H1 (cell line): ENCODE data around the gene CBARP. TPM values are rescaled to one million over a fixed set of nuclear protein-coding genes. Genes with fewer than 3 reads are reported as not detected.
A peak's percentile ranks its signal among the peaks of the same experiment; 100 is the strongest.

Experiments used
- CTCF ChIA-PET: fragments of 300-600 bp; sonication (Branson Sonifier 250); formaldehyde crosslinking; loops from one replicate; lab custom pipeline; 2021; ENCODE audit not compliant: partially characterized antibody; lab: Charles Lee
- POLR2A ChIA-PET: fragments of 300-600 bp; sonication (Branson Sonifier 250); formaldehyde crosslinking; loops from one replicate; lab custom pipeline; 2021; ENCODE audit warnings: inconsistent platforms; ENCODE audit not compliant: partially characterized antibody; lab: Charles Lee
- DNase-seq, 2 experiments: peaks; one replicate each; pipeline versions ENCODE4 v3.0.0 to v3.0.0-alpha.2; 2010 to 2022; ENCODE audit warnings: low spot score in 2 of 2, low read depth in 1 of 2, mixed read lengths in 1 of 2
- FAIRE-seq: peaks from 2 replicates; lab custom pipeline; 2011; peaks lifted over from hg19 to GRCh38; lab: Jason Lieb, UNC
- H2AFZ ChIP-seq: 2 replicates; pipeline ENCODE4 v1.8.1; 2012; ENCODE audit warnings: low read length, inconsistent platforms
- H2AK5ac ChIP-seq: 2 replicates; pipeline ENCODE4 v1.6.1; 2013; ENCODE audit warnings: low read depth, low read length
- H2BK120ac ChIP-seq: replicated peaks from 2 replicates; pipeline ENCODE3; 2013; ENCODE audit warnings: low read depth, low read length, inconsistent platforms
- H2BK12ac ChIP-seq: 2 replicates; pipeline ENCODE4 v1.6.1; 2013; ENCODE audit warnings: low read depth, low read length
- H2BK15ac ChIP-seq: 2 replicates; pipeline ENCODE4 v1.6.1; 2013; ENCODE audit warnings: low read length
- H2BK20ac ChIP-seq: 2 replicates; pipeline ENCODE4 v1.6.1; 2013; ENCODE audit warnings: low read length
- H2BK5ac ChIP-seq: 2 replicates; pipeline ENCODE4 v1.6.1; 2013; ENCODE audit warnings: low read depth, low read length
- H3K14ac ChIP-seq: 2 replicates; pipeline ENCODE4 v1.6.1; 2013; ENCODE audit warnings: inconsistent platforms; ENCODE audit not compliant: insufficient read length
- H3K18ac ChIP-seq: 2 replicates; pipeline ENCODE4 v1.6.1; 2013; ENCODE audit warnings: low read length; ENCODE audit errors: extremely low read depth
- H3K23ac ChIP-seq: 2 replicates; pipeline ENCODE4 v1.6.1; 2013; ENCODE audit warnings: inconsistent platforms; ENCODE audit not compliant: insufficient read length
- H3K23me2 ChIP-seq: 2 replicates; pipeline ENCODE4 v1.6.1; 2013; ENCODE audit warnings: low read depth, low read length
- H3K27ac ChIP-seq: 2 replicates; pipeline ENCODE4 v1.6.1; 2011; ENCODE audit warnings: low read depth, low read length, inconsistent platforms
- H3K27me3 ChIP-seq, 4 experiments: replicated peaks in 1 of 4; 1 replicate in 1 of 4; 2 replicates in 3 of 4; pipeline versions ENCODE4 v1.6.1 to v1.8.1; 2011 to 2013; ENCODE audit warnings: low read length in 3 of 4, mild to moderate bottlenecking in 3 of 4, inconsistent platforms in 2 of 4, mixed read lengths in 2 of 4, moderate library complexity in 1 of 4; ENCODE audit not compliant: control insufficient read depth in 3 of 4, insufficient read depth in 3 of 4; ENCODE audit errors: extremely low read depth in 1 of 4
- H3K36me3 ChIP-seq, 4 experiments: 2 replicates each; pipeline versions ENCODE4 v1.6.1 to v1.8.1; 2011 to 2013; ENCODE audit warnings: mild to moderate bottlenecking in 4 of 4, low read length in 3 of 4, moderate library complexity in 2 of 4, control low read depth in 1 of 4, inconsistent platforms in 1 of 4; ENCODE audit not compliant: insufficient read depth in 4 of 4, control insufficient read depth in 2 of 4
- H3K4ac ChIP-seq: replicated peaks from 2 replicates; pipeline ENCODE3; 2013; ENCODE audit warnings: low read length, low read depth, mixed read lengths, inconsistent platforms; ENCODE audit not compliant: insufficient read length
- H3K4me1 ChIP-seq, 4 experiments: replicated peaks in 1 of 4; 1 replicate in 1 of 4; 2 replicates in 3 of 4; pipeline versions ENCODE4 v1.6.1 to v1.8.1; 2011 to 2013; ENCODE audit warnings: low read length in 3 of 4, inconsistent platforms in 2 of 4, mixed read lengths in 1 of 4; ENCODE audit not compliant: insufficient read depth in 4 of 4, control insufficient read depth in 3 of 4
- H3K4me2 ChIP-seq, 2 experiments: 2 replicates each; pipeline versions ENCODE4 v1.6.1 to v1.8.1; 2011 to 2013; ENCODE audit warnings: low read depth in 2 of 2, low read length in 2 of 2, control low read depth in 1 of 2, inconsistent platforms in 1 of 2, mild to moderate bottlenecking in 1 of 2; ENCODE audit not compliant: insufficient read depth in 1 of 2
- H3K4me3 ChIP-seq, 4 experiments: fragments of 200-600, 300-600 bp in 1 of 4; sonication (generic), shearing (Covaris generic), sonication (Bioruptor Twin) in 1 of 4; 2 replicates each; pipeline versions ENCODE4 v1.5.1 to v1.8.1; 2011 to 2016; ENCODE audit warnings: low read length in 4 of 4, low read depth in 3 of 4, control low read depth in 2 of 4, inconsistent platforms in 2 of 4, mild to moderate bottlenecking in 2 of 4, mixed read lengths in 1 of 4, moderate library complexity in 1 of 4; ENCODE audit not compliant: insufficient read depth in 2 of 4; ENCODE audit errors: extremely low read depth in 1 of 4
- H3K56ac ChIP-seq: replicated peaks from 2 replicates; pipeline ENCODE3; 2013; ENCODE audit warnings: low read depth, mild to moderate bottlenecking, mixed read lengths, low read length, inconsistent platforms; ENCODE audit not compliant: insufficient read length
- H3K79me1 ChIP-seq: 2 replicates; pipeline ENCODE4 v1.6.1; 2013; ENCODE audit warnings: low read depth, low read length, control low read depth
- H3K79me2 ChIP-seq, 2 experiments: 2 replicates each; pipeline versions ENCODE4 v1.6.1 to v1.8.1; 2012 to 2013; ENCODE audit warnings: low read length in 2 of 2, mild to moderate bottlenecking in 2 of 2, inconsistent platforms in 1 of 2; ENCODE audit not compliant: insufficient read depth in 2 of 2, control insufficient read depth in 1 of 2
- H3K9ac ChIP-seq, 4 experiments: replicated peaks in 1 of 4; 1 replicate in 1 of 4; 2 replicates in 3 of 4; pipeline versions ENCODE4 v1.6.1 to v1.8.1; 2011 to 2013; ENCODE audit warnings: low read depth in 3 of 4, low read length in 3 of 4, control low read depth in 2 of 4, mild to moderate bottlenecking in 2 of 4, moderate library complexity in 2 of 4, inconsistent platforms in 1 of 4; ENCODE audit errors: extremely low read depth in 1 of 4
- H3K9me3 ChIP-seq, 2 experiments: 2 replicates each; pipeline versions ENCODE4 v1.6.1 to v1.8.1; 2012 to 2013; ENCODE audit warnings: mild to moderate bottlenecking in 2 of 2, moderate library complexity in 2 of 2, control low read depth in 1 of 2, inconsistent platforms in 1 of 2, low read depth in 1 of 2, low read length in 1 of 2, mixed read lengths in 1 of 2; ENCODE audit not compliant: insufficient read depth in 2 of 2
- H4K20me1 ChIP-seq, 2 experiments: replicated peaks in 1 of 2; 2 replicates each; pipeline versions ENCODE3 to v1.8.1; 2011 to 2013; ENCODE audit warnings: inconsistent platforms in 2 of 2, low read length in 2 of 2, mild to moderate bottlenecking in 1 of 2; ENCODE audit not compliant: insufficient read depth in 2 of 2, control insufficient read depth in 1 of 2
- H4K5ac ChIP-seq: 2 replicates; pipeline ENCODE4 v1.6.1; 2013; ENCODE audit warnings: low read length, low read depth, mixed read lengths, inconsistent platforms; ENCODE audit not compliant: insufficient read length
- H4K8ac ChIP-seq: 2 replicates; pipeline ENCODE4 v1.8.0; 2013; ENCODE audit warnings: mild to moderate bottlenecking, moderate library complexity, low read length, inconsistent platforms; ENCODE audit not compliant: insufficient read depth; ENCODE audit errors: extremely low read depth
- H4K91ac ChIP-seq: replicated peaks from 2 replicates; pipeline ENCODE3; 2013; ENCODE audit warnings: low read length, mixed read lengths, inconsistent platforms; ENCODE audit not compliant: insufficient read length
- BCL11A ChIP-seq, 2 experiments: IDR thresholded peaks; one replicate each; pipeline ENCODE4 v1.6.1; 2011; ENCODE audit warnings: low read depth in 2 of 2, low read length in 2 of 2, mild to moderate bottlenecking in 2 of 2
- EP300 ChIP-seq, 2 experiments: IDR thresholded peaks; 1 replicate in 1 of 2; 2 replicates in 1 of 2; pipeline ENCODE4 v1.6.1; 2011 to 2012; ENCODE audit warnings: low read depth in 2 of 2, low read length in 2 of 2, mild to moderate bottlenecking in 2 of 2, borderline replicate concordance in 1 of 2, inconsistent platforms in 1 of 2, moderate library complexity in 1 of 2
- HDAC2 ChIP-seq, 2 experiments: fragments of 300-600 bp in 1 of 2; sonication (generic) in 1 of 2; IDR thresholded peaks; 2 replicates each; pipeline ENCODE4 v1.6.1; 2011 to 2012; ENCODE audit warnings: low read depth in 2 of 2, low read length in 2 of 2, mild to moderate bottlenecking in 2 of 2, moderate library complexity in 2 of 2, borderline replicate concordance in 1 of 2, inconsistent platforms in 1 of 2
- HDAC6 ChIP-seq: IDR thresholded peaks from one replicate; pipeline ENCODE4 v1.7.1; 2012; ENCODE audit warnings: low read depth, mild to moderate bottlenecking, inconsistent platforms, low read length, moderate library complexity
- POLR2AphosphoS5 ChIP-seq: IDR thresholded peaks from 2 replicates; pipeline ENCODE4 v1.6.1; 2011; ENCODE audit warnings: low read depth, low read length
- SP1 ChIP-seq: IDR thresholded peaks from 2 replicates; pipeline ENCODE4 v1.6.1; 2011; ENCODE audit warnings: low read depth, low read length
- TAF1 ChIP-seq: IDR thresholded peaks from 2 replicates; pipeline ENCODE4 v1.6.1; 2011; ENCODE audit warnings: mild to moderate bottlenecking, low read depth, low read length
- YY1 ChIP-seq: IDR thresholded peaks from 2 replicates; pipeline ENCODE4 v1.6.1; 2011; ENCODE audit warnings: low read depth, mild to moderate bottlenecking, low read length
- ZNF274 ChIP-seq: IDR thresholded peaks from 2 replicates; pipeline ENCODE4 v1.7.0; 2012; ENCODE audit warnings: low read length, borderline replicate concordance; ENCODE audit errors: extremely low read depth
- WGBS, 2 experiments: shearing (Covaris generic) in 1 of 2; methylation state at CpG; one replicate each; pipeline versions ENCODE4 v1.1.6 to v1.1.7; 2013 to 2015; ENCODE audit warnings: low lambda C conversion rate in 2 of 2, mixed read lengths in 2 of 2, inconsistent platforms in 1 of 2, low coverage in 1 of 2, missing lambda C conversion rate in 1 of 2; ENCODE audit not compliant: insufficient replicate concordance in 2 of 2, insufficient coverage in 1 of 2, insufficient read length in 1 of 2; ENCODE audit errors: extremely low coverage in 1 of 2, missing lambda C conversion rate in 1 of 2; 5-methylcytosine and 5-hydroxymethylcytosine counted together
- polyA plus RNA-seq, 7 experiments: library from polyadenylated mRNA; depleted of rRNA in 3 of 7; stranded (reverse) in 5 of 7; unstranded in 2 of 7; fragments of >200 nt in 5 of 7; fragments of 200-250 nt in 2 of 7; gene quantifications; 1 replicate in 5 of 7; 2 replicates in 1 of 7; 4 replicates in 1 of 7; pipeline versions ENCODE4 v1.2.1 to v1.2.3, GENCODE V29; 2011 to 2013; ENCODE audit warnings: missing spikeins in 2 of 7, mixed read lengths in 2 of 7
- total RNA-seq: library from RNA; stranded (reverse); fragmentation: NEBNext Ultra II Directional; extraction: Animal tissue kit (Norgen Biotek cat#: 25700); gene quantifications from 2 replicates; pipeline ENCODE4 v1.2.1, GENCODE V29; 2021

CBARP gene
- total and polyA plus RNA-seq, 2 of the 8 experiments (the other 6 are each of a cell fraction or from before 2014, with no cell fraction given), result 4.9 to 14.7 TPM

DNA sequence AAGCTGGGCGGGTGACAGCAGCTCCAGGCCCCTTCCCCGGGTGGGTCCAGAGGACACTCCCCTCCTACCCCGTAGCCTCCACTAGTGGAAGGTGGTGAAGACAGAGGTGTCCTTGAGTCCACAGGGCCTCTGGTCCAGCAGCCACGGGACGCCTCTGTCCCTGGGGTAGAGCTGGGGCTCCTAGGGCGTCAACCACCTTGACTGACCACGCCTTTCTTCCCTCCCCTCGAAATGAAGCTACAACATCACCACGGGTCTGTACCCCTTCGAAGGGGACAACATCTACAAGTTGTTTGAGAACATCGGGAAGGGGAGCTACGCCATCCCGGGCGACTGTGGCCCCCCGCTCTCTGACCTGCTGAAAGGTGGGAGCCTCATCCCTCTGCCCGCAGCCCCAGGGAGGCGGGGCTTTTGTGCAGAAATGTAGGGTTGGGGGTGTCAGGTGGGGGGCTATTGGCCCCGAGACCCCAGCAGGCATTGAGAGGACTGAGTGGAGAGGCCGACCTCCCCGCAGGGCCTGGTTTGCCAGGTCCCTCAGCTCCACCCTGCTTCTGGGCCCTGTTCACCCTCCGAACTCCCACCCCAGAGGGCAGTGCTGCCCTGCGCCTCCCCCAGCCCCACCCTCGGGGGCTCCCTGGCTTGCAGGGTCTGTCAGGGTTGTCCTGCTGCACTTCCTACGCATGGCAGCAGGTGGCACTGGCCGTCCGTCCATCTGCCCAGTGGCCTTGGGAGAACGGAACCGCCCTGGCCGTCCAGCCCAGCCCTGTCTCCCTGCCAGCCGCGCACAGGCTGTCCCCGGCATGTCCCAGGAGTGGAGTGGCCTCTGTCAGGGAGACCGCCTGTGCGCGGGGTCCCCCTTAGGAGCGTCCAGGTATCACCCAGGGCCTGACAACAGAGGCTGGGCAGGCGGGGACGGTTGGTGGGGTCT is 16.6 kb downstream of the CBARP start:
- Histone ChIP-seq H3K36me3 (peaks cover 0 to 38% (median 0%) of the 10 kb centered on the region in 4 experiments; a peak in 3 of 8 replicates), H2BK5ac (no peak overlapping the region), H2AFZ (no peak overlapping the region), H3K4ac (no peak overlapping the region), H2BK15ac (no peak overlapping the region), H4K20me1 (peaks cover 25 to 40% of the 10 kb centered on the region in 2 experiments), H2BK12ac (no peak overlapping the region), H3K23ac (no peak overlapping the region), H3K9me3 (no peaks in the 10 kb centered on the region), H4K5ac (no peak overlapping the region), H2AK5ac (no peak overlapping the region), H3K79me2 (peaks cover 0 to 24% of the 10 kb centered on the region in 2 experiments; a peak in 2 of 4 replicates), H3K14ac (no peak overlapping the region), H3K4me2 (no peak overlapping the region), H3K4me1 (peaks cover 0 to 2% (median 2%) of the 10 kb centered on the region in 4 experiments; a peak in 3 of 7 replicates), H3K9ac (no peak overlapping the region), H3K4me3 (no peak overlapping the region), H2BK20ac (no peak overlapping the region), H3K56ac (no peak overlapping the region), H4K91ac (no peak overlapping the region), H4K8ac (no peak overlapping the region), H2BK120ac (no peak overlapping the region), H3K79me1 (peaks cover 7% of the 10 kb centered on the region), H3K23me2 (no peaks in the 10 kb centered on the region), H3K27me3 (no peaks in the 10 kb centered on the region), H3K27ac (no peak overlapping the region), H3K18ac (no peak overlapping the region)
- DNase-seq (peak in 1 of 2 experiments; percentile 78), FAIRE-seq (no peak)
- ChIA-PET CTCF (interaction anchor here (0.7 to 9.0 kb wide), 33 partner anchors 8 to 179 kb away, joined by 3 to 56 read pairs (median 5); partner anchors contain the start of gene ATP5F1D), POLR2A (interaction anchor here (0.9 to 2.0 kb wide), 12 partner anchors 8 to 213 kb away, joined by 3 to 10 read pairs (median 4); partner anchors contain the start of gene CIRBP)
- WGBS, 2 experiments, result 90% methylated on average over 35 of the region's 38 CpGs; no CpG with 5 or more reads in 1 of the 2 experiments
- TF ChIP-seq TAF1 (no peak), SP1 (no peak), BCL11A (IDR thresholded peaks at IDR 0.05; ENCODE audit: low read depth in 2 of 2, low read length in 2 of 2) (no peak), ZNF274 (no peak), POLR2AphosphoS5 (no peak), EP300 (IDR thresholded peaks at IDR 0.05; ENCODE audit: borderline replicate concordance in 1 of 2, low read depth in 2 of 2, low read length in 2 of 2) (no peak), HDAC6 (no peak), HDAC2 (IDR thresholded peaks at IDR 0.05; ENCODE audit: borderline replicate concordance in 1 of 2, low read depth in 2 of 2, low read length in 2 of 2) (no peak), YY1 (no peak)
